GM10266 (cell line): ENCODE measurements around the gene PPIA.

ENCODE experiments used
- DNase-seq: peaks from one replicate; pipeline ENCODE4 v3.0.0; 2012; ENCODE audit errors: extremely low spot score
- TF ChIP-seq, protein P1 (sequence below): IDR thresholded peaks from 2 replicates; pipeline ENCODE4 v1.5.1; 2012; ENCODE audit warnings: mild to moderate bottlenecking, low read depth; ENCODE audit not compliant: control insufficient read depth, insufficient read depth; ENCODE audit errors: missing control alignments

The PPIA gene

DNA sequence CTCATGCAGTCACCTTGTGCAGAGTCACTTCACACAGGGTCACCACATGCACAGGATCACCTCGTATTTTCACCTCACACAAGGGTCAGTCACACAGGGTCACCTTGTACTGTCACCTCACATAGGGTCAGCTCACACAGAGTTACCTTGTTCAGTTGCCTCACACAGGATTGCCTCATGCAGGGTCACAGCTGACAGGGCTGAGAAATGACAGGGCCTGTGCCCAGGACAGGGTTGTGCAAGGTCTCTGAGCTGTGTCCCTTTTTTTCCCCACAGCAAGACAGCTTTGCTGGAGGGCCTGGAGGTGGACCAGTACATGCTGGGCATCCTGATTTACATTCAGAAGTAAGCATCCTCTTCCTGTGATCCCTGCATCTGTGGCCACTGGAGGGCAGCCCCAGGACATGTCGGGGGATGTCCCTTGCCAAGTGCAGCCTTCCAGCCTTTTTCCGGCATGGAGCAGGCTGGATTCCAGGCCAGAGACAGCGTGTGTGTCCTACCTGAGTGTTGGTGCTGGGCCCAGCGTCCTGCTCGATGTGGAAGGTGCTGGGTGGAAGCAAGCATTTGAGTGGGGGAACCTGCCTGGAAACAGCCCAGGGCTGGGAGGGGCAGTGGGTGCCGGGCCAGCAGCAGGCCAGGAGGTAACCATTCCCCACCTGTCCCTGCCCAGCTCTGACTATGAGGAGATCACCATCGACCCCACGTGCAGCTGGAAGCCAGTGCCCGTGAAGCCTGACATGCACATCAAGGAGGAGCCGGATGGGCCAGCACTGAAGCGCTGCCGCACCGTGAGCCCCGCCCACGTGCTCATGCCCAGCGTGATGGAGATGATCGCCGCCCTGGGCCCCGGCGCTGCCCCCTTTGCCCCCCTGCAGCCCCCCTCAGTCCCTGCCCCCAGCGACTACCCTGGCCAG lies 31.6 kb upstream of the PPIA start:
- no peak for DNase-seq
- TF ChIP-seq, protein P1, sequence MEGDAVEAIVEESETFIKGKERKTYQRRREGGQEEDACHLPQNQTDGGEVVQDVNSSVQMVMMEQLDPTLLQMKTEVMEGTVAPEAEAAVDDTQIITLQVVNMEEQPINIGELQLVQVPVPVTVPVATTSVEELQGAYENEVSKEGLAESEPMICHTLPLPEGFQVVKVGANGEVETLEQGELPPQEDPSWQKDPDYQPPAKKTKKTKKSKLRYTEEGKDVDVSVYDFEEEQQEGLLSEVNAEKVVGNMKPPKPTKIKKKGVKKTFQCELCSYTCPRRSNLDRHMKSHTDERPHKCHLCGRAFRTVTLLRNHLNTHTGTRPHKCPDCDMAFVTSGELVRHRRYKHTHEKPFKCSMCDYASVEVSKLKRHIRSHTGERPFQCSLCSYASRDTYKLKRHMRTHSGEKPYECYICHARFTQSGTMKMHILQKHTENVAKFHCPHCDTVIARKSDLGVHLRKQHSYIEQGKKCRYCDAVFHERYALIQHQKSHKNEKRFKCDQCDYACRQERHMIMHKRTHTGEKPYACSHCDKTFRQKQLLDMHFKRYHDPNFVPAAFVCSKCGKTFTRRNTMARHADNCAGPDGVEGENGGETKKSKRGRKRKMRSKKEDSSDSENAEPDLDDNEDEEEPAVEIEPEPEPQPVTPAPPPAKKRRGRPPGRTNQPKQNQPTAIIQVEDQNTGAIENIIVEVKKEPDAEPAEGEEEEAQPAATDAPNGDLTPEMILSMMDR, result peak; percentile 13

GRCh38 chr7:44765579-44766415 lies 30.7 kb upstream of the PPIA start:
- TF ChIP-seq, protein P1, result no peak
- no peak for DNase-seq

GRCh38 chr7:44766416-44766801 lies 30.1 kb upstream of the PPIA start:
- no peak for DNase-seq

DNA sequence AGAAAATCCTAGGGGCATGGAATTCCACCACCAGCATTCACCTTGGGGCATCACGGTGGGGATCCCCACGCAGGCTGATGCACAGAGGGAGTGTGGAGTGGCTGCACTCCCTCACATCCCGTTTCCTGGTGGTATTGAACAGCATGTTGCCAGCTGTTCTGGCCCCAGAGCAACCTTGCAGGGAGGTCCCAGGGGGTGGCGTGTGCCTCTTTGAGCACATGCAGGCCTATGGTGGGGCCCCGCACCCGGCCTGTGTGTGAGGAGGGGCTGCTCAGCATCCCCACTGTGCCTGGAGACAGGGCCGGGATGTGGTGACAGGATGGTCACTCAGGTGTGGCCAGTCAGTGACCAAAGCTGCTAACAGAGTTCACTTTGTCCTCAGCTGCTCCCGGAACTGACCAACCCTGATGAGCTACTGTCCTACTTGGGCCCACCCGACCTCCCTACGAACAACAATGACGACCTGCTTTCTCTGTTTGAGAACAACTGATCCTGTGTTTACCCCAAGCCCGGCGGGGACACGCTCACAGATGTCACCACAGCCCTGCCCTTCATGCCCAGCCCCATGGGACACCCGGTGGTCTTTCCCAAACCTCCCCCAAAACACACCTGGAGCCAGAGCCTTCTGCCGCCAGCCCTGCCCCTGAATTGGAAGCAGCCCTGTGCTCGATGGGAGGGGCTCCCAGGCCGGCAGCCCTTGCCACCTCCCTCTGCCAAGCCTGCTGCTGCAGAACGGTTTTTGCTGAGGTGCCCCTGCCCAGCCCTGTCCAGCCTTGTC lies 29.2 kb upstream of the PPIA start:
- TF ChIP-seq, protein P1, result no peak
- no peak for DNase-seq

More at GRCh38 chr7:44766416-44766801, 30.1 kb upstream of the PPIA start:
- TF ChIP-seq, protein P1, result no peak

- DNase-seq, result peak; percentile 64
- TF ChIP-seq, protein P1, result no peak
Observed at GRCh38 chr7:44767912-44768627, 28.4 kb upstream of the PPIA start.

GRCh38 chr7:44768628-44769371 lies 27.7 kb upstream of the PPIA start:
- TF ChIP-seq, protein P1, result no peak
- no peak for DNase-seq
